Neural crest cell (in vitro differentiated cells): ENCODE data around the gene TMEM255B. TPM values are rescaled to one million over a fixed set of nuclear protein-coding genes. Genes with fewer than 3 reads are reported as not detected.
"Not testable (repeated sequence)": the region's sequence is repeated elsewhere in the genome, so short reads cannot be mapped to it uniquely, and the experiment has no call there.

ENCODE experiments used
- DNase-seq: peaks from one replicate; pipeline ENCODE4 v3.0.0; 2021; ENCODE audit warnings: low read depth, mixed read lengths, low spot score
- H3K27ac Mint-ChIP-seq: one replicate; pipeline ENCODE4 v1.8.0; 2021; ENCODE audit warnings: mild to moderate bottlenecking, mixed read lengths; ENCODE audit not compliant: unreplicated experiment
- H3K27me3 Mint-ChIP-seq: 2 replicates; pipeline ENCODE4 v1.8.0; 2021; ENCODE audit warnings: low read depth, mild to moderate bottlenecking, mixed read lengths
- H3K36me3 Mint-ChIP-seq: 2 replicates; pipeline ENCODE4 v1.8.0; 2021; ENCODE audit warnings: low read depth, mild to moderate bottlenecking, mixed read lengths
- H3K4me1 Mint-ChIP-seq: 2 replicates; pipeline ENCODE4 v1.8.0; 2021; ENCODE audit warnings: mixed read lengths
- H3K4me3 Mint-ChIP-seq: one replicate; pipeline ENCODE4 v1.8.0; 2021; ENCODE audit warnings: mild to moderate bottlenecking, mixed read lengths
- H3K9me3 Mint-ChIP-seq: 2 replicates; pipeline ENCODE4 v1.8.0; 2021; ENCODE audit warnings: mixed read lengths
- total RNA-seq: library from RNA; stranded (reverse); gene quantifications from 2 replicates; pipeline ENCODE4 v1.2.1, GENCODE V29; 2021
- TF ChIP-seq, protein P1 (sequence below): fragments of 200-600 bp; sonication (generic); conservative IDR thresholded peaks from 2 replicates; pipeline ENCODE4 v1.5.0; 2021; ENCODE audit warnings: antibody characterized with exemption, mild to moderate bottlenecking

Gene TMEM255B
- total RNA-seq, 1 donor from 2014 or later: 2.4 TPM

DNA sequence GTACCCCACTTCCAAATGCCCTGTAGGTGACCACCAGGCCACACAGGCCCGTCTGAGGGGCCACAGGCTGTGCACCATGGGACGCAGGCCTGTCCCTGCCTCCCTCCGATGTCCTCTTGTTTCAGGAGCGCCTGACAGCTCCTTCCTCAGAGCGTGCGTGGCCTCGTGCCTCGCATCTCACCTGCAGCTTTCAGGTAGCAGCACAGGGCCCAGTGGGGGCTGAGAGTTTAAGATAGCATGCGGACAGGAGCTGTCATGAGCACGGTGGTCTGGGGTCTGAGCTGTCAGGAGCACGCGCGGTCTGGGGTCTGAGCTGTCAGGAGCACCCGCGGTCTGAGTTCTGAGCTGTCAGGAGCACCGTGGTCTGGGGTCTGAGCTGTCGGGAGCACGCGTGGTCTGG lies 64.7 kb downstream of the TMEM255B start:
- TF ChIP-seq, protein P1, sequence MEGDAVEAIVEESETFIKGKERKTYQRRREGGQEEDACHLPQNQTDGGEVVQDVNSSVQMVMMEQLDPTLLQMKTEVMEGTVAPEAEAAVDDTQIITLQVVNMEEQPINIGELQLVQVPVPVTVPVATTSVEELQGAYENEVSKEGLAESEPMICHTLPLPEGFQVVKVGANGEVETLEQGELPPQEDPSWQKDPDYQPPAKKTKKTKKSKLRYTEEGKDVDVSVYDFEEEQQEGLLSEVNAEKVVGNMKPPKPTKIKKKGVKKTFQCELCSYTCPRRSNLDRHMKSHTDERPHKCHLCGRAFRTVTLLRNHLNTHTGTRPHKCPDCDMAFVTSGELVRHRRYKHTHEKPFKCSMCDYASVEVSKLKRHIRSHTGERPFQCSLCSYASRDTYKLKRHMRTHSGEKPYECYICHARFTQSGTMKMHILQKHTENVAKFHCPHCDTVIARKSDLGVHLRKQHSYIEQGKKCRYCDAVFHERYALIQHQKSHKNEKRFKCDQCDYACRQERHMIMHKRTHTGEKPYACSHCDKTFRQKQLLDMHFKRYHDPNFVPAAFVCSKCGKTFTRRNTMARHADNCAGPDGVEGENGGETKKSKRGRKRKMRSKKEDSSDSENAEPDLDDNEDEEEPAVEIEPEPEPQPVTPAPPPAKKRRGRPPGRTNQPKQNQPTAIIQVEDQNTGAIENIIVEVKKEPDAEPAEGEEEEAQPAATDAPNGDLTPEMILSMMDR: no peak
- Mint-ChIP-seq H3K27ac (peak overlapping the region; percentile 67), H3K27me3 (no peaks in the 10 kb centered on the region), H3K4me3 (no peak overlapping the region), H3K9me3 (no peaks in the 10 kb centered on the region), H3K36me3 (no peaks in the 10 kb centered on the region), H3K4me1 (peaks cover 5% of the 10 kb centered on the region)
- DNase-seq: no peak

DNA sequence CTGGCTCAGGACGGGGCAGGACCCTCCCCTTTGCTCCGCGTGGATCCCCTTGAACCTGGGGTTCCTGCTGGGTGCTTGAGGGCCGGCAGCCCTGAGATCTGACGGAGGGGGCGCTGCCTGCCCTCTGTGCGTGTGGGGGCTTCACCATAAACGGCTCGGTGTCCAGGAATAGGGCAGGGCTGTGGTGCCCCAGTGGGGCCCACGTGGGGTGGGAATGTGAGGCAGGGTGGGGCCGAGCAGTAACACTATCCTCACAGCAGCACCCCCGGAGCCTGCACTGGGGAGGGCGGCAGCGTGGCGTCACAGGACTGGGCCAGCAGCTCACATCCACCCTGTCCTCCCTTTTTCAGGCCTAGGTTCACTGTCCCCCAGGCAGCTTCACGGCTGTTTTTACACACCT lies 66.8 kb downstream of the TMEM255B start:
- Mint-ChIP-seq H3K9me3 (no peaks in the 10 kb centered on the region), H3K36me3 (no peaks in the 10 kb centered on the region), H3K27me3 (no peaks in the 10 kb centered on the region), H3K4me1 (peaks cover 4% of the 10 kb centered on the region), H3K27ac (no peak overlapping the region), H3K4me3 (no peak overlapping the region)
- TF ChIP-seq, protein P1: no peak
- no peak for DNase-seq

DNA sequence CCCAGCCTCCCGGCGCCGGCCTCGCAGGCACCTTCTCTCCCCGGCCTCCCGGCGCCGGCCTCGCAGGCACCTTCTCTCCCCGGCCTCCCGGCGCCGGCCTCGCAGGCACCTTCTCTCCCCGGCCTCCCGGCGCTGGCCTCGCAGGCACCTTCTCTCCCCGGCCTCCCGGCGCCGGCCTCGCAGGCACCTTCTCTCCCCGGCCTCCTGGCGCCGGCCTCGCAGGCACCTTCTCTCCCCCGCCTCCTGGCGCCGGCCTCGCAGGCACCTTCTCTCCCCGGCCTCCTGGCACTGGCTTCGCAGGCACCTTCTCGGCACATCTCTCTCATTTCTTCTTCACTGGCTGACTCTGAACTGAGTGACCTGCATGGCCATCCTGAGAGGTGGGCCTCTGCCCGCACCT lies 67.4 kb downstream of the TMEM255B start:
- not testable (repeated sequence) for DNase-seq, H3K4me1 Mint-ChIP-seq, H3K9me3 Mint-ChIP-seq, H3K36me3 Mint-ChIP-seq, H3K27ac Mint-ChIP-seq, H3K4me3 Mint-ChIP-seq, H3K27me3 Mint-ChIP-seq

GRCh38 chr13:113827021-113827420 lies 68.0 kb downstream of the TMEM255B start:
- TF ChIP-seq, protein P1: no peak
- no peak for DNase-seq
- no peaks in the 10 kb centered on the region for H3K27me3 Mint-ChIP-seq
- H3K27ac Mint-ChIP-seq: no peak overlapping the region
- no peaks in the 10 kb centered on the region for H3K4me1 Mint-ChIP-seq
- no peaks in the 10 kb centered on the region for H3K36me3 Mint-ChIP-seq
- H3K9me3 Mint-ChIP-seq: no peaks in the 10 kb centered on the region
- no peak overlapping the region for H3K4me3 Mint-ChIP-seq

DNA sequence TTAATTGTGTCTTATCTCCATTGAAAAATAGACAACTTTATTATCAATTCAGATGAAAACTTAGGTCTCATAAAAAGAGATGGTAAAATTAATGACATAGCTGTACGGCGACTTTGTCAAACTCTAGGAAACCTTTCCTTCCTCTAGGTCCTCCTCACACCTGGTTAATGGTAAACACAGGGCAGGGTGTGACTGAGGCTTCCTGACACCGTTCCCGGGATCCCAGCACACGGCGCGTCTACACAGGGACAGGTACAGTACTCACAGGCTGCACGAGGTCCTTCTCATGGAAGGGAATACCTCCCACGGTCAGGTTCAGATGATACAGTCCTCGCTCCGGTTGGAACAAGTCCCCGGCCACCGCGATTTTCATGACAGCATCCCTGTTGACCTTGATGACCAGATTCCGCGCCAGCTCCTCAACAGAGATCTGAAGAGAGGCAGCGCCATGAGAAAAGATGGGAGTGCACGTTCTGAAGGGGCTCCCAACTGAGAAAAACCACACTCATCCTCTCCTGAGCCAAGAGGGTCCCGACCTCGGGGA lies 69.3 kb downstream of the TMEM255B start:
- Mint-ChIP-seq H3K4me3 (no peak overlapping the region), H3K36me3 (no peaks in the 10 kb centered on the region), H3K9me3 (no peaks in the 10 kb centered on the region), H3K27me3 (no peaks in the 10 kb centered on the region), H3K27ac (no peak overlapping the region), H3K4me1 (no peaks in the 10 kb centered on the region)
- TF ChIP-seq, protein P1: no peak
- DNase-seq: no peak

- H3K36me3 Mint-ChIP-seq, H3K9me3 Mint-ChIP-seq, DNase-seq, H3K4me3 Mint-ChIP-seq, H3K4me1 Mint-ChIP-seq, H3K27me3 Mint-ChIP-seq: not testable (repeated sequence)
- peak overlapping the region; percentile 47 for H3K27ac Mint-ChIP-seq
These were observed 71.5 kb downstream of the TMEM255B start for GRCh38 chr13:113830426-113830950.
